Keratinocyte (primary cell): ENCODE measurements around the gene ENTPD7. TPM values are rescaled to one million over a fixed set of nuclear protein-coding genes. Genes with fewer than 3 reads are reported as not detected.

ENCODE experiments used
- DNase-seq: peaks from one replicate; pipeline ENCODE4 v3.0.0-alpha.2; 2011; ENCODE audit warnings: low read depth, missing footprints, low spot score
- FAIRE-seq: peaks from 2 replicates; lab custom pipeline; 2011; peaks lifted over from hg19 to GRCh38; lab: Jason Lieb, UNC
- H2AFZ ChIP-seq: 2 replicates; pipeline ENCODE4 v1.6.0; 2012; ENCODE audit warnings: low read length, control low read depth, inconsistent platforms; ENCODE audit not compliant: control insufficient read depth
- H3K27ac ChIP-seq: 2 replicates; pipeline ENCODE4 v1.5.1; 2011; ENCODE audit warnings: low read length; ENCODE audit not compliant: control insufficient read depth, insufficient read depth
- H3K27me3 ChIP-seq: 3 replicates; pipeline ENCODE4 v1.6.0; 2011; ENCODE audit warnings: low read length; ENCODE audit not compliant: control insufficient read depth, insufficient read depth; ENCODE audit errors: extremely low read depth
- H3K36me3 ChIP-seq, 2 experiments: 2 replicates in 1 of 2; 3 replicates in 1 of 2; pipeline ENCODE4 v1.5.1; 2011; ENCODE audit warnings: low read length in 2 of 2, mild to moderate bottlenecking in 1 of 2; ENCODE audit not compliant: control insufficient read depth in 2 of 2, insufficient read depth in 2 of 2; ENCODE audit errors: extremely low read depth in 1 of 2
- H3K4me1 ChIP-seq: 3 replicates; pipeline ENCODE4 v1.5.1; 2011; ENCODE audit warnings: low read length; ENCODE audit not compliant: control insufficient read depth, insufficient read depth; ENCODE audit errors: extremely low read depth
- H3K4me2 ChIP-seq: 3 replicates; pipeline ENCODE4 v1.6.0; 2011; ENCODE audit warnings: low read depth, low read length; ENCODE audit not compliant: control insufficient read depth, insufficient read depth; ENCODE audit errors: extremely low read depth
- H3K4me3 ChIP-seq, 3 experiments: fragments of 200-600 bp in 1 of 3; sonication (generic) in 1 of 3; 2 replicates in 2 of 3; 3 replicates in 1 of 3; pipeline ENCODE4 v1.5.1; 2011 to 2016; ENCODE audit warnings: low read length in 3 of 3, mild to moderate bottlenecking in 3 of 3, control low read depth in 2 of 3, inconsistent platforms in 1 of 3, low read depth in 1 of 3, mixed read lengths in 1 of 3, mixed run types in 1 of 3, moderate library complexity in 1 of 3; ENCODE audit not compliant: control insufficient read depth in 2 of 3, insufficient read depth in 2 of 3; ENCODE audit errors: extremely low read depth in 1 of 3
- H3K79me2 ChIP-seq: 2 replicates; pipeline ENCODE4 v1.6.0; 2012; ENCODE audit warnings: low read length; ENCODE audit not compliant: control insufficient read depth, insufficient read depth
- H3K9ac ChIP-seq: 3 replicates; pipeline ENCODE4 v1.6.0; 2011; ENCODE audit warnings: low read length; ENCODE audit not compliant: control insufficient read depth, insufficient read depth; ENCODE audit errors: extremely low read depth
- H3K9me1 ChIP-seq: 3 replicates; pipeline ENCODE4 v1.6.0; 2011; ENCODE audit warnings: low read length; ENCODE audit not compliant: control insufficient read depth, insufficient read depth; ENCODE audit errors: extremely low read depth
- H3K9me3 ChIP-seq: 2 replicates; pipeline ENCODE4 v1.5.1; 2012; ENCODE audit warnings: low read depth, low read length; ENCODE audit not compliant: control insufficient read depth
- H4K20me1 ChIP-seq: 3 replicates; pipeline ENCODE4 v1.6.0; 2011; ENCODE audit warnings: low read length; ENCODE audit not compliant: control insufficient read depth, insufficient read depth; ENCODE audit errors: extremely low read depth
- CTCF ChIP-seq, 3 experiments: IDR thresholded peaks in 1 of 3; conservative IDR thresholded peaks in 1 of 3; optimal IDR thresholded peaks in 1 of 3; 2 replicates in 2 of 3; 3 replicates in 1 of 3; pipeline versions ENCODE3 to v1.5.1; 2011; ENCODE audit warnings: low read length in 3 of 3, mild to moderate bottlenecking in 3 of 3, moderate library complexity in 2 of 3, control low read depth in 1 of 3, inconsistent platforms in 1 of 3; ENCODE audit not compliant: insufficient read depth in 2 of 3; ENCODE audit errors: extremely low read depth in 1 of 3
- EZH2 ChIP-seq: IDR thresholded peaks from one replicate; pipeline ENCODE4 v1.6.1; 2012; ENCODE audit warnings: inconsistent platforms, mild to moderate bottlenecking, low read length, moderate library complexity
- dilution Hi-C: fragments of 300-500 bp; cut with MboI; formaldehyde crosslinking; loops from one replicate; pipeline ENCODE4 v1.7.0; 2020; ENCODE audit warnings: low sequenced_read_pairs; ENCODE audit not compliant: extremely low pct_ligation_motif_present
- polyA plus RNA-seq, 5 experiments: library from polyadenylated mRNA; depleted of rRNA in 3 of 5; stranded (reverse) in 3 of 5; stranded (forward) in 1 of 5; unstranded in 1 of 5; fragments of >200 nt; gene quantifications; 1 replicate in 1 of 5; 2 replicates in 3 of 5; 3 replicates in 1 of 5; pipeline versions ENCODE4 v1.2.1 to v1.2.3, GENCODE V29; 2011 to 2012; ENCODE audit warnings: missing spikeins in 2 of 5, low read depth in 1 of 5, low replicate concordance in 1 of 5

The ENTPD7 gene
- polyA plus RNA-seq, 1 donor (not counting 4 experiments of a cell fraction or from before 2014, with no cell fraction given): 18.1 TPM

GRCh38 chr10:99731306-99732032 lies 72.2 kb downstream of the ENTPD7 start:
- Histone ChIP-seq H3K27ac (peak overlapping the region; percentile 91), H2AFZ (peak overlapping the region; percentile 78), H3K4me2 (peak overlapping the region; percentile 59), H3K9me1 (peaks cover 5% of the 10 kb centered on the region), H3K4me1 (peaks cover 19% of the 10 kb centered on the region), H3K4me3 (peak overlapping the region; percentile 78 to 86 (median 84)), H3K9me3 (no peaks in the 10 kb centered on the region), H3K9ac (peak overlapping the region; percentile 89), H3K27me3 (no peaks in the 10 kb centered on the region), H4K20me1 (no peaks in the 10 kb centered on the region), H3K79me2 (peaks cover 22% of the 10 kb centered on the region), H3K36me3 (peaks cover 4 to 12% of the 10 kb centered on the region in 2 experiments)
- no peak for TF ChIP-seq EZH2
- TF ChIP-seq CTCF (optimal IDR thresholded peaks at IDR 0.05 in 1 of 3, IDR thresholded peaks at IDR 0.05 in 1 of 3, conservative IDR thresholded peaks at IDR 0.05 in 1 of 3; ENCODE audit: extremely low read depth in 1 of 3, insufficient read depth in 2 of 3, low read length in 3 of 3): peak in 1 of 3 experiments; percentile 10
- FAIRE-seq (no peak), DNase-seq (no peak)
- dilution Hi-C loops: no loop called here

GRCh38 chr10:99732033-99732842 lies 72.9 kb downstream of the ENTPD7 start, which contains the start of the genes COX15 and CUTC:
COX15 (minus strand) TSS chr10:99732127; CDS start chr10:99732049, 78 bp downstream.
CUTC (plus strand) TSS chr10:99732234; CDS start chr10:99732349, 115 bp downstream.
- Histone ChIP-seq H3K4me3 (peak within 1 kb of the TSS; percentile 78 to 86 (median 84)), H3K9ac (peak within 1 kb of the TSS; percentile 89), H3K9me1 (peaks cover 5% of the 10 kb centered on the region), H2AFZ (peak within 1 kb of the TSS; percentile 92), H3K4me2 (peak within 1 kb of the TSS; percentile 85), H3K9me3 (no peaks in the 10 kb centered on the region), H4K20me1 (no peaks in the 10 kb centered on the region), H3K79me2 (peaks cover 22% of the 10 kb centered on the region), H3K4me1 (peaks cover 16% of the 10 kb centered on the region), H3K27ac (peak within 1 kb of the TSS; percentile 91), H3K36me3 (peaks cover 4 to 8% of the 10 kb centered on the region in 2 experiments), H3K27me3 (no peaks in the 10 kb centered on the region)
- TF ChIP-seq CTCF (optimal IDR thresholded peaks at IDR 0.05 in 1 of 3, IDR thresholded peaks at IDR 0.05 in 1 of 3, conservative IDR thresholded peaks at IDR 0.05 in 1 of 3; ENCODE audit: extremely low read depth in 1 of 3, insufficient read depth in 2 of 3, low read length in 3 of 3) (peak; percentile 46 to 65 (median 56)), EZH2 (no peak)
- peak; percentile 69 for FAIRE-seq
- peak; percentile 69 for DNase-seq
- dilution Hi-C loops: no loop called here
